OCI-LY7 (cell line): ENCODE data around the gene FANCC. TPM values are rescaled to one million over a fixed set of nuclear protein-coding genes. Genes with fewer than 3 reads are reported as not detected.

ENCODE experiments used
- Bru-seq: library from RNA; stranded (reverse); fragments of 400-500 nt; gene quantifications from one replicate; lab custom pipeline; 2021; lab: Mats Ljungman, UMichigan
- BruChase-seq, 2 experiments: library from RNA; stranded (reverse); fragments of 400-500 nt; gene quantifications; one replicate each; lab custom pipeline; 2021; lab: Mats Ljungman, UMichigan
- BruUV-seq: library from RNA; stranded (reverse); fragments of 400-500 nt; replicated peaks from 2 replicates; lab custom pipeline; 2021; lab: Mats Ljungman, UMichigan
- CTCF ChIA-PET: fragments of 300-600 bp; sonication (Branson Sonifier 250); formaldehyde crosslinking; loops from one replicate; lab custom pipeline; 2022; ENCODE audit warnings: antibody characterized with exemption; ENCODE audit not compliant: unreplicated experiment; lab: Charles Lee
- POLR2A ChIA-PET: fragments of 300-600 bp; sonication (Branson Sonifier 250); formaldehyde crosslinking; loops from one replicate; lab custom pipeline; 2022; ENCODE audit warnings: antibody characterized with exemption; lab: Charles Lee
- DNase-seq: peaks from one replicate; pipeline ENCODE4 v3.0.0-alpha.2; 2015; ENCODE audit warnings: low spot score
- H2AFZ ChIP-seq: fragments of 200-600 bp; sonication (generic), shearing (Covaris generic); 2 replicates; pipeline ENCODE4 v1.6.1; 2014; ENCODE audit warnings: mild to moderate bottlenecking, antibody characterized with exemption, low read length, moderate library complexity
- H3K27ac ChIP-seq: fragments of 200-600 bp; sonication (generic); 2 replicates; pipeline ENCODE4 v1.5.1; 2014; ENCODE audit warnings: mixed run types, low read depth, mild to moderate bottlenecking, moderate library complexity, low read length, inconsistent platforms; ENCODE audit not compliant: poor library complexity, severe bottlenecking
- H3K36me3 ChIP-seq: fragments of 200-600 bp; sonication (generic); 2 replicates; pipeline ENCODE4 v1.6.1; 2014; ENCODE audit warnings: mild to moderate bottlenecking, antibody characterized with exemption, low read length, moderate library complexity, mixed read lengths; ENCODE audit not compliant: insufficient read depth
- H3K4me1 ChIP-seq: fragments of 200-600 bp; sonication (generic); 2 replicates; pipeline ENCODE4 v1.5.1; 2014; ENCODE audit warnings: mild to moderate bottlenecking, low read length; ENCODE audit not compliant: insufficient read depth, poor library complexity, severe bottlenecking
- H3K4me2 ChIP-seq: fragments of 200-600 bp; sonication (generic); 2 replicates; pipeline ENCODE4 v1.6.1; 2014; ENCODE audit warnings: mild to moderate bottlenecking, low read length
- H3K4me3 ChIP-seq: fragments of 200-600 bp; sonication (generic); 2 replicates; pipeline ENCODE4 v1.5.1; 2014; ENCODE audit warnings: mild to moderate bottlenecking, low read depth, low read length; ENCODE audit not compliant: poor library complexity, severe bottlenecking
- H3K79me2 ChIP-seq: fragments of 200-600 bp; sonication (generic); 2 replicates; pipeline ENCODE4 v1.6.1; 2016; ENCODE audit warnings: low read depth, mild to moderate bottlenecking, low read length, moderate library complexity, mixed read lengths; ENCODE audit not compliant: insufficient read depth
- H3K9me2 ChIP-seq: fragments of 200-600 bp; sonication (generic); 2 replicates; pipeline ENCODE4 v1.6.1; 2016; ENCODE audit warnings: mild to moderate bottlenecking, low read length, mixed read lengths; ENCODE audit not compliant: insufficient read depth
- H3K9me3 ChIP-seq: fragments of 200-600 bp; sonication (generic); 2 replicates; pipeline ENCODE4 v1.6.1; 2014; ENCODE audit warnings: mild to moderate bottlenecking, mixed run types, low read length, mixed read lengths
- H4K20me1 ChIP-seq: fragments of 200-600 bp; sonication (generic); 2 replicates; pipeline ENCODE4 v1.6.1; 2014; ENCODE audit warnings: mild to moderate bottlenecking, antibody characterized with exemption, low read length, moderate library complexity, mixed read lengths; ENCODE audit not compliant: insufficient read depth
- EZH2phosphoT487 ChIP-seq: fragments of 200-600 bp; sonication (generic); IDR thresholded peaks from 2 replicates; pipeline ENCODE4 v1.6.1; 2018; ENCODE audit warnings: low read depth, borderline replicate concordance, mild to moderate bottlenecking, mixed run types, antibody characterized with exemption, low read length, moderate library complexity, mixed read lengths
- intact Hi-C: fragments of 100-400 bp; cut with micrococcal nuclease; formaldehyde crosslinking; loops from one replicate; pipeline ENCODE4 v1.10.0; 2022; ENCODE audit not compliant: unreplicated experiment
- long read RNA-seq: library from polyadenylated mRNA; stranded (forward); transcript quantifications from one replicate; pipeline ENCODE4 v2.0.0, GENCODE V29; 2022
- total RNA-seq, 2 experiments: library from RNA; depleted of rRNA in 1 of 2; stranded (reverse); fragments of >200 nt in 1 of 2; shearing (Covaris generic) in 1 of 2; gene quantifications; 2 replicates each; pipeline ENCODE4 v1.2.3, GENCODE V29; 2014 to 2022
- TF ChIP-seq, protein P1 (sequence below): fragments of 200-600 bp; sonication (generic); conservative IDR thresholded peaks from 2 replicates; pipeline ENCODE4 v1.5.1; 2014; ENCODE audit warnings: mild to moderate bottlenecking, antibody characterized with exemption, low read length, moderate library complexity, mixed read lengths

The FANCC gene
- 12.3 and 13.9 TPM in 2 replicates for total RNA-seq (2014; rRNA removed; shearing (Covaris generic))
- 28.7 TPM in 2 replicates for total RNA-seq (2022)
- Bru-seq, nascent RNA = percentile 75 among the genes with signal in this experiment
- BruChase-seq, experiment 1, labeled RNA remaining after a 6-hour chase = percentile 66 among the genes with signal in this experiment
- percentile 67 among the genes with signal in this experiment for BruChase-seq, experiment 2, labeled RNA remaining after a 2-hour chase
- long read RNA-seq, full-length matches to known transcripts = 10 of 31 reads
- long read RNA-seq, partial matches to known transcripts = 5 of 31 reads
- long read RNA-seq, other reads (novel, unspliced or antisense) = 16 of 31 reads

DNA sequence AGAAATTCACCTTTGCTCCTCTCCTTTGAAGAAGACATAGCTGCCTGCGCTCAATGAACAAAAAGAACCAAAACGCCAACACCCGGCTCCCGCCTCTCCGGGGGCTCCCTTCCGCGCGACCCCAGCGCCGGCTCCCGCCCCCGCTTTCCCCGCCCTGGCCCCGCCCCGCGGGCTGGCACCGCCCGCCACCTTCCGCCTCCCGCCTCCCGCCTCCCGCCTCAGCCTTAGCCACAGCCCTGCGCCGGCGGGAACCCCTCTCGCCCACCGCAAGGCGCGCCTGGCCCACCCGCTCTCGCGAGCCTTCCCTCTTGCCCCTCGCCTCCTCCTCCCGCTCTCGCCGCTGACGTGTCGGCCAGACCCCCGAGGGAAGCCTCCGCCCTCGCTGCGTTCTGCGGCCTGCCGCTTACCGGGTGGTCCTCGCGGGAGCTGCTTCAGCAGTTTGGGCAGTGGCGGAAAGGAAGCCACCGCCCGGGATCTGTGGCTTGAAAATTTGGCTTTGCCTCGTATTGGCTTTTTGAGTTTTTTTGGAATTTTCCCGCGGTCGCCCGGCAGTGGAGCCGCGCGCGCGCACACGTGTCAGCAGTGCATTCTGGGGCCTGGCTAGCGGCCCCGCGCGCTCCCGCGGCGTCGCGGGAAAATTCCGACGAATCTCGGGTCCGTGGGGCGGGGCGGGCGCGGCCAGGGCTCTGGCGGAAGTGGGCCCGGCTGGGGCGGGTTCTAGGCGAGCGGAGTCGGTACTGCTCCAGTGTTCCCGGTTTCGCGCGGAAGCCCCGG lies at the start of gene FANCC:
Gene FANCC, minus strand, starts transcription at position 591 of the 774 bp plus-strand sequence. CDS start 68,418 bp downstream, outside the sequence.
- peaks cover 29% of the 10 kb centered on the region; the same call in 1 of the 2 replicates for H3K79me2 ChIP-seq
- H3K4me2 ChIP-seq = peak within 1 kb of the TSS; percentile 80
- H2AFZ ChIP-seq = peak within 1 kb of the TSS; percentile 81
- H4K20me1 ChIP-seq = no peaks in the 10 kb centered on the region; the same call in 1 of the 2 replicates
- H3K9me3 ChIP-seq = no peaks in the 10 kb centered on the region
- ChIA-PET CTCF (no interaction called here), POLR2A (interaction anchor here (0.6 to 1.3 kb wide), 7 partner anchors 9 to 192 kb away, joined by 3 to 7 read pairs (median 4); no protein-coding TSS in a partner anchor)
- no peak for TF ChIP-seq EZH2phosphoT487
- TF ChIP-seq, protein P1, sequence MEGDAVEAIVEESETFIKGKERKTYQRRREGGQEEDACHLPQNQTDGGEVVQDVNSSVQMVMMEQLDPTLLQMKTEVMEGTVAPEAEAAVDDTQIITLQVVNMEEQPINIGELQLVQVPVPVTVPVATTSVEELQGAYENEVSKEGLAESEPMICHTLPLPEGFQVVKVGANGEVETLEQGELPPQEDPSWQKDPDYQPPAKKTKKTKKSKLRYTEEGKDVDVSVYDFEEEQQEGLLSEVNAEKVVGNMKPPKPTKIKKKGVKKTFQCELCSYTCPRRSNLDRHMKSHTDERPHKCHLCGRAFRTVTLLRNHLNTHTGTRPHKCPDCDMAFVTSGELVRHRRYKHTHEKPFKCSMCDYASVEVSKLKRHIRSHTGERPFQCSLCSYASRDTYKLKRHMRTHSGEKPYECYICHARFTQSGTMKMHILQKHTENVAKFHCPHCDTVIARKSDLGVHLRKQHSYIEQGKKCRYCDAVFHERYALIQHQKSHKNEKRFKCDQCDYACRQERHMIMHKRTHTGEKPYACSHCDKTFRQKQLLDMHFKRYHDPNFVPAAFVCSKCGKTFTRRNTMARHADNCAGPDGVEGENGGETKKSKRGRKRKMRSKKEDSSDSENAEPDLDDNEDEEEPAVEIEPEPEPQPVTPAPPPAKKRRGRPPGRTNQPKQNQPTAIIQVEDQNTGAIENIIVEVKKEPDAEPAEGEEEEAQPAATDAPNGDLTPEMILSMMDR = 0 out of 2 replicates have a peak, but pooled peaks have one; percentile 24
- DNase-seq = peak; percentile 91
- H3K36me3 ChIP-seq = no peaks in the 10 kb centered on the region
- no TSS peak for BruUV-seq
- peak within 1 kb of the TSS; percentile 84 for H3K27ac ChIP-seq
- H3K4me1 ChIP-seq = peaks cover 14% of the 10 kb centered on the region
- intact Hi-C loops = loop anchor here (1.0 to 5.0 kb wide), 4 partner anchors 53 to 557 kb away; partner anchors contain the start of gene ERCC6L2
- H3K9me2 ChIP-seq = no peaks in the 10 kb centered on the region
- H3K4me3 ChIP-seq = peak within 1 kb of the TSS; percentile 79

GRCh38 chr9:95366731-95367325 lies 49.3 kb upstream of the FANCC start:
- Histone ChIP-seq H3K4me2 (no peak overlapping the region), H3K36me3 (no peaks in the 10 kb centered on the region), H4K20me1 (no peaks in the 10 kb centered on the region), H2AFZ (no peak overlapping the region), H3K4me3 (no peak overlapping the region), H3K9me3 (no peaks in the 10 kb centered on the region), H3K27ac (no peak overlapping the region), H3K4me1 (no peaks in the 10 kb centered on the region), H3K79me2 (no peaks in the 10 kb centered on the region; the same call in 1 of the 2 replicates), H3K9me2 (no peaks in the 10 kb centered on the region)
- DNase-seq = no peak
- no TSS peak for BruUV-seq
- POLR2A ChIA-PET = interaction anchor here (0.6 kb wide), 1 partner anchor 682 kb away, joined by 3 read pairs; no protein-coding TSS in a partner anchor
- intact Hi-C loops = no loop called here
- CTCF ChIA-PET = no interaction called here
- TF ChIP-seq EZH2phosphoT487 = no peak
- TF ChIP-seq, protein P1 = no peak
